ENCODE results near the gene PTPRN. TPM values are rescaled to one million over a fixed set of nuclear protein-coding genes. Genes with fewer than 3 reads are reported as not detected.
A peak's percentile ranks its signal among the peaks of the same experiment; 100 is the strongest.

Gene PTPRN
- total and polyA plus RNA-seq, 9 of the 15 experiments (the other 6 are each of a cell fraction or from before 2014, with no cell fraction given): 0.15 to 2.4 (median 0.43) TPM; not detected in 1

DNA sequence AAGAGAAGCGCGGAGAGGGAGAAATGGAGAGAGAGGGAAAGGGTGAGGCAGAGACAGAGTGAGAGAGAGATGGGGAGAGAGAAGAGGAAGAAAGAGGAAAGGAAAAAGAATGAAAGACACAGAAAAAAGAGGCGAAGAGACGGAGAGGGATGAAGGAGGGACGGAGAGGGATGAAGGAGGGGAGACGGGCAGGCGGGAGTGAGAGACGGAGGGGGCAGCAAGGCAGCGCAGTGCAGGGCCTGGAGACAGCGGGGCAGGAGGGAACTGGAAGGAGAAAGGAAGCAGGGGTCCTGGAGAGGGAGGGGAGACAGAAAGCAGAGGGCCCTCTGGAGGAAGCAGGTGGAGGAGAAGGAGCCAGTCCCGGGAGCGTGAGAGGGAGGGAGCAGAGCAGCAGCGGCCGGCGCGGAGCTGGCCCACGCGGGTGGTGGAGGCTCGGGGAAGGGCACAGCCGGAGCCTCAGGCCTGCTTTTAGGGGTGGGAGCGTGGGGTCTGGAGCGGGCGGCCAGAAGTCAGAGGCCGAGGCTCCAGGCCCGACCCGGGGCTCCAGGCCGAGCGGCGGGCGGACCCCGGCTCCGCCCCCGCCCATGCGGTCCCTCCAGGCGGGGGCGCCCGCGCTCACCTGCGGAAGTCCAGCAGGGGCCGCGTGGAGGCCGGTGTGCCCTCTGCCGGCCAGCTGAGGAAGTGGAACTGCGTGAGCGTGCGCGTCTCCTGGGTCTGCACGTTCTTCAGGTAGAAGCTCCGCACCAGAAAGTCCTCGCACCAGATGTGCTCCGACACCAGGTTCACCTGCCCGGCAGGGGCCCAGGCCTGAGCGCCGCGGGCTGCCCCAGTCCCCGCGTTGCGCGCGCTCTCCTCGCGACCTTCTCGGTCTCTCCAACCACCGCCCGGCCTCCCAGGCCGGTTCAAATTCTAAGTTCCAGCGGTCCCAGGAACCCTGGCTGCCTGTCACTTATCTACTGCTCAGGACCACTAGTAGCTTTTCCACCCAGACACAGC, 14.5 kb downstream of the PTPRN start (continued):
- TF ChIP-seq SAFB (IDR thresholded peaks at IDR 0.05; ENCODE audit: borderline replicate concordance, low read depth, low read length) (peak; percentile 75; the same call in 1 of the 2 replicates), ZNF282 (CRISPR knock-in tag; IDR thresholded peaks at IDR 0.05) (0 out of 2 replicates have a peak, but pooled peaks have one; percentile 60), ETV6 (IDR thresholded peaks at IDR 0.05; ENCODE audit: borderline replicate concordance in 1 of 2, low read depth in 2 of 2, low read length in 1 of 2) (no peak), ETV6 (CRISPR knock-in tag; IDR thresholded peaks at IDR 0.05; ENCODE audit: borderline replicate concordance) (no peak), CXXC5 (CRISPR knock-in tag; IDR thresholded peaks at IDR 0.05) (peak; percentile 93), ZSCAN29 (IDR thresholded peaks at IDR 0.05) (no peak), GABPB2 (CRISPR knock-in tag; conservative IDR thresholded peaks at IDR 0.05) (no peak), SIRT6 (IDR thresholded peaks at IDR 0.05; ENCODE audit: low read depth, low read length) (no peak), ZFPM2 (CRISPR knock-in tag; IDR thresholded peaks at IDR 0.05) (no peak), SMARCA5 (IDR thresholded peaks at IDR 0.05) (peak; percentile 53; the same call in 1 of the 2 replicates), MCM7 (IDR thresholded peaks at IDR 0.05) (no peak), MAFK (IDR thresholded peaks at IDR 0.05; ENCODE audit: low read length) (no peak), JUN (IDR thresholded peaks at IDR 0.05; ENCODE audit: borderline replicate concordance, low read depth, low read length) (peak; percentile 7; the same call in 1 of the 2 replicates), JUN (CRISPR knock-in tag; IDR thresholded peaks at IDR 0.05; ENCODE audit: borderline replicate concordance) (no peak), ZBTB7A (IDR thresholded peaks at IDR 0.05; ENCODE audit: borderline replicate concordance, control insufficient read depth, low read depth, low read length) (peak; percentile 93; the same call in 1 of the 2 replicates), KAT2B (IDR thresholded peaks at IDR 0.05; ENCODE audit: low read depth, low read length) (peak; percentile 54), BDP1 (IDR thresholded peaks at IDR 0.05; ENCODE audit: insufficient read depth, insufficient read length) (no peak)
- TF ChIP-seq, protein P1, sequence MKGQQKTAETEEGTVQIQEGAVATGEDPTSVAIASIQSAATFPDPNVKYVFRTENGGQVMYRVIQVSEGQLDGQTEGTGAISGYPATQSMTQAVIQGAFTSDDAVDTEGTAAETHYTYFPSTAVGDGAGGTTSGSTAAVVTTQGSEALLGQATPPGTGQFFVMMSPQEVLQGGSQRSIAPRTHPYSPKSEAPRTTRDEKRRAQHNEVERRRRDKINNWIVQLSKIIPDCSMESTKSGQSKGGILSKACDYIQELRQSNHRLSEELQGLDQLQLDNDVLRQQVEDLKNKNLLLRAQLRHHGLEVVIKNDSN (CRISPR knock-in tag; IDR thresholded peaks at IDR 0.05): no peak
- TF ChIP-seq, protein P2, sequence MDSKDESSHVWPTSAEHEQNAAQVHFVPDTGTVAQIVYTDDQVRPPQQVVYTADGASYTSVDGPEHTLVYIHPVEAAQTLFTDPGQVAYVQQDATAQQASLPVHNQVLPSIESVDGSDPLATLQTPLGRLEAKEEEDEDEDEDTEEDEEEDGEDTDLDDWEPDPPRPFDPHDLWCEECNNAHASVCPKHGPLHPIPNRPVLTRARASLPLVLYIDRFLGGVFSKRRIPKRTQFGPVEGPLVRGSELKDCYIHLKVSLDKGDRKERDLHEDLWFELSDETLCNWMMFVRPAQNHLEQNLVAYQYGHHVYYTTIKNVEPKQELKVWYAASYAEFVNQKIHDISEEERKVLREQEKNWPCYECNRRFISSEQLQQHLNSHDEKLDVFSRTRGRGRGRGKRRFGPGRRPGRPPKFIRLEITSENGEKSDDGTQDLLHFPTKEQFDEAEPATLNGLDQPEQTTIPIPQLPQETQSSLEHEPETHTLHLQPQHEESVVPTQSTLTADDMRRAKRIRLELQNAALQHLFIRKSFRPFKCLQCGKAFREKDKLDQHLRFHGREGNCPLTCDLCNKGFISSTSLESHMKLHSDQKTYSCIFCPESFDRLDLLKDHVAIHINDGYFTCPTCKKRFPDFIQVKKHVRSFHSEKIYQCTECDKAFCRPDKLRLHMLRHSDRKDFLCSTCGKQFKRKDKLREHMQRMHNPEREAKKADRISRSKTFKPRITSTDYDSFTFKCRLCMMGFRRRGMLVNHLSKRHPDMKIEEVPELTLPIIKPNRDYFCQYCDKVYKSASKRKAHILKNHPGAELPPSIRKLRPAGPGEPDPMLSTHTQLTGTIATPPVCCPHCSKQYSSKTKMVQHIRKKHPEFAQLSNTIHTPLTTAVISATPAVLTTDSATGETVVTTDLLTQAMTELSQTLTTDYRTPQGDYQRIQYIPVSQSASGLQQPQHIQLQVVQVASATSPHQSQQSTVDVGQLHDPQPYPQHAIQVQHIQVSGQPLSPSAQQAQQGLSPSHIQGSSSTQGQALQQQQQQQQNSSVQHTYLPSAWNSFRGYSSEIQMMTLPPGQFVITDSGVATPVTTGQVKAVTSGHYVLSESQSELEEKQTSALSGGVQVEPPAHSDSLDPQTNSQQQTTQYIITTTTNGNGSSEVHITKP (IDR thresholded peaks at IDR 0.05; ENCODE audit: partially characterized antibody): no peak
- TF ChIP-seq, protein P3, sequence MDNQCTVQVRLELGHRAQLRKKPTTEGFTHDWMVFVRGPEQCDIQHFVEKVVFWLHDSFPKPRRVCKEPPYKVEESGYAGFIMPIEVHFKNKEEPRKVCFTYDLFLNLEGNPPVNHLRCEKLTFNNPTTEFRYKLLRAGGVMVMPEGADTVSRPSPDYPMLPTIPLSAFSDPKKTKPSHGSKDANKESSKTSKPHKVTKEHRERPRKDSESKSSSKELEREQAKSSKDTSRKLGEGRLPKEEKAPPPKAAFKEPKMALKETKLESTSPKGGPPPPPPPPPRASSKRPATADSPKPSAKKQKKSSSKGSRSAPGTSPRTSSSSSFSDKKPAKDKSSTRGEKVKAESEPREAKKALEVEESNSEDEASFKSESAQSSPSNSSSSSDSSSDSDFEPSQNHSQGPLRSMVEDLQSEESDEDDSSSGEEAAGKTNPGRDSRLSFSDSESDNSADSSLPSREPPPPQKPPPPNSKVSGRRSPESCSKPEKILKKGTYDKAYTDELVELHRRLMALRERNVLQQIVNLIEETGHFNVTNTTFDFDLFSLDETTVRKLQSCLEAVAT (IDR thresholded peaks at IDR 0.05): peak in 1 of 2 experiments; percentile 57; a peak in 1 of 4 replicates
- TF ChIP-seq, protein P4, sequence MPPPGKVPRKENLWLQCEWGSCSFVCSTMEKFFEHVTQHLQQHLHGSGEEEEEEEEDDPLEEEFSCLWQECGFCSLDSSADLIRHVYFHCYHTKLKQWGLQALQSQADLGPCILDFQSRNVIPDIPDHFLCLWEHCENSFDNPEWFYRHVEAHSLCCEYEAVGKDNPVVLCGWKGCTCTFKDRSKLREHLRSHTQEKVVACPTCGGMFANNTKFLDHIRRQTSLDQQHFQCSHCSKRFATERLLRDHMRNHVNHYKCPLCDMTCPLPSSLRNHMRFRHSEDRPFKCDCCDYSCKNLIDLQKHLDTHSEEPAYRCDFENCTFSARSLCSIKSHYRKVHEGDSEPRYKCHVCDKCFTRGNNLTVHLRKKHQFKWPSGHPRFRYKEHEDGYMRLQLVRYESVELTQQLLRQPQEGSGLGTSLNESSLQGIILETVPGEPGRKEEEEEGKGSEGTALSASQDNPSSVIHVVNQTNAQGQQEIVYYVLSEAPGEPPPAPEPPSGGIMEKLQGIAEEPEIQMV (tag; conservative IDR thresholded peaks at IDR 0.05; ENCODE audit: low read depth): no peak
